HG02798 (cell line): ENCODE measurements around the gene HOXA6.

ENCODE experiments used
- ATAC-seq: cut with Tn5 transposase; IDR thresholded peaks from one replicate; pipeline ENCODE4 v1.9.1; 2021; ENCODE audit warnings: mild to moderate bottlenecking; ENCODE audit not compliant: unreplicated experiment, poor library complexity

The HOXA6 gene

GRCh38 chr7:27101957-27102580 is 45.5 kb downstream of the HOXA6 start:
- ATAC-seq: no peak

GRCh38 chr7:27101171-27101956 is 46.2 kb downstream of the HOXA6 start:
- no peak for ATAC-seq

- no peak for ATAC-seq
Observed at GRCh38 chr7:27100694-27101170, 46.8 kb downstream of the HOXA6 start.

GRCh38 chr7:27099453-27100370 is 47.9 kb downstream of the HOXA6 start:
- no peak for ATAC-seq

- no peak for ATAC-seq
Observed at GRCh38 chr7:27098578-27099451, 48.8 kb downstream of the HOXA6 start.

GRCh38 chr7:27097686-27098577 is 49.6 kb downstream of the HOXA6 start:
- no peak for ATAC-seq

GRCh38 chr7:27096768-27097514 is 50.6 kb downstream of the HOXA6 start:
- no peak for ATAC-seq

- peak; percentile 88 for ATAC-seq
Observed at GRCh38 chr7:27095897-27096767, 51.4 kb downstream of the HOXA6 start, which contains the start of gene HOXA1. Gene HOXA1 (minus strand): TSS chr7:27096000. CDS start chr7:27095912, 88 bp downstream.
